Fibroblast of lung (primary cell): ENCODE results near the gene SLC9A8. TPM values are rescaled to one million over a fixed set of nuclear protein-coding genes. Genes with fewer than 3 reads are reported as not detected.

Experiments
- DNase-seq, 2 donors: peaks; one replicate each; pipeline versions ENCODE4 v3.0.0 to v3.0.0-alpha.2; 2010; ENCODE audit warnings: low read depth in 2 of 2
- H2AFZ ChIP-seq: 2 replicates; pipeline ENCODE4 v1.5.1; 2012; ENCODE audit warnings: low read length, control low read depth, inconsistent platforms
- H3K27ac ChIP-seq: 2 replicates; pipeline ENCODE4 v1.5.1; 2011; ENCODE audit warnings: low read length, control low read depth; ENCODE audit not compliant: insufficient read depth
- H3K27me3 ChIP-seq: 2 replicates; pipeline ENCODE4 v1.5.1; 2011; ENCODE audit warnings: mild to moderate bottlenecking, low read length; ENCODE audit not compliant: control insufficient read depth, insufficient read depth
- H3K36me3 ChIP-seq: 2 replicates; pipeline ENCODE4 v1.5.1; 2011; ENCODE audit warnings: low read length; ENCODE audit not compliant: control insufficient read depth, insufficient read depth
- H3K4me1 ChIP-seq: 2 replicates; pipeline ENCODE4 v1.5.1; 2011; ENCODE audit warnings: low read length; ENCODE audit not compliant: control insufficient read depth, insufficient read depth; ENCODE audit errors: extremely low read depth
- H3K4me2 ChIP-seq: 2 replicates; pipeline ENCODE4 v1.5.1; 2011; ENCODE audit warnings: low read length, control low read depth; ENCODE audit not compliant: insufficient read depth; ENCODE audit errors: extremely low read depth
- H3K4me3 ChIP-seq, 4 experiments: fragments of 200-600 bp in 1 of 4; sonication (generic) in 1 of 4; replicated peaks in 1 of 4; 2 replicates each; pipeline ENCODE4 v1.5.1; 2011 to 2016; ENCODE audit warnings: low read length in 4 of 4, low read depth in 3 of 4, mild to moderate bottlenecking in 3 of 4, control low read depth in 2 of 4, inconsistent platforms in 1 of 4, mixed read lengths in 1 of 4; ENCODE audit not compliant: insufficient read depth in 1 of 4; ENCODE audit errors: control extremely low read depth in 1 of 4
- H3K79me2 ChIP-seq: 2 replicates; pipeline ENCODE4 v1.5.1; 2012; ENCODE audit warnings: mild to moderate bottlenecking, low read length, inconsistent platforms; ENCODE audit not compliant: control insufficient read depth, insufficient read depth
- H3K9ac ChIP-seq: 2 replicates; pipeline ENCODE4 v1.5.1; 2011; ENCODE audit warnings: mild to moderate bottlenecking, low read length, control low read depth; ENCODE audit not compliant: insufficient read depth
- H3K9me3 ChIP-seq: 2 replicates; pipeline ENCODE4 v1.5.1; 2012; ENCODE audit warnings: low read depth, low read length; ENCODE audit not compliant: control insufficient read depth, insufficient read depth
- H4K20me1 ChIP-seq: 2 replicates; pipeline ENCODE4 v1.5.1; 2011; ENCODE audit warnings: low read length; ENCODE audit not compliant: control insufficient read depth, insufficient read depth; ENCODE audit errors: extremely low read depth
- CTCF ChIP-seq, 2 donors: IDR thresholded peaks in 1 of 2; conservative IDR thresholded peaks in 1 of 2; 1 replicate in 1 of 2; 2 replicates in 1 of 2; pipeline ENCODE4 v1.5.1; 2011 to 2012; ENCODE audit warnings: low read length in 2 of 2, control low read depth in 1 of 2, inconsistent platforms in 1 of 2, low read depth in 1 of 2, mild to moderate bottlenecking in 1 of 2
- EZH2 ChIP-seq: IDR thresholded peaks from 2 replicates; pipeline ENCODE4 v1.5.1; 2012; ENCODE audit warnings: low read length, control low read depth, mild to moderate bottlenecking; ENCODE audit errors: missing control alignments
- polyA plus RNA-seq, 2 donors: library from polyadenylated mRNA; depleted of rRNA in 1 of 2; stranded (reverse) in 1 of 2; unstranded in 1 of 2; fragments of >200 nt; gene quantifications; 2 replicates each; pipeline ENCODE4 v1.2.1, GENCODE V29; 2011 to 2012; ENCODE audit warnings: missing spikeins in 1 of 2
- total RNA-seq: library from RNA; depleted of rRNA; stranded (reverse); fragments of >200 nt; gene quantifications from 2 replicates; pipeline ENCODE4 v1.2.1, GENCODE V29; 2014

SLC9A8 gene
- total and polyA plus RNA-seq, 2 donors (not counting 1 experiment from before 2014, with no cell fraction given), result 2.4 to 15.5 TPM

- Histone ChIP-seq H3K4me3 (peak overlapping the region; percentile 48 to 96 (median 82)), H3K36me3 (no peaks in the 10 kb centered on the region), H4K20me1 (no peaks in the 10 kb centered on the region), H3K4me1 (peaks cover 4% of the 10 kb centered on the region), H2AFZ (peak overlapping the region; percentile 26), H3K4me2 (peak overlapping the region; percentile 80), H3K9ac (peak overlapping the region; percentile 100), H3K27me3 (no peaks in the 10 kb centered on the region), H3K27ac (peak overlapping the region; percentile 100), H3K79me2 (peaks cover 34% of the 10 kb centered on the region), H3K9me3 (no peaks in the 10 kb centered on the region)
- TF ChIP-seq CTCF (conservative IDR thresholded peaks at IDR 0.05 in 1 of 2, IDR thresholded peaks at IDR 0.05 in 1 of 2; ENCODE audit: low read depth in 1 of 2, low read length in 2 of 2) (no peak), EZH2 (no peak)
- DNase-seq, result peak in 1 of 2 donors; percentile 32
Observed at GRCh38 chr20:49916146-49917002, 103.7 kb downstream of the SLC9A8 start.

- Histone ChIP-seq H3K4me2 (no peak overlapping the region), H3K9me3 (no peaks in the 10 kb centered on the region), H3K9ac (no peak overlapping the region), H2AFZ (no peak overlapping the region), H3K27ac (no peak overlapping the region), H4K20me1 (no peaks in the 10 kb centered on the region), H3K27me3 (no peaks in the 10 kb centered on the region), H3K4me1 (peaks cover 4% of the 10 kb centered on the region), H3K36me3 (no peaks in the 10 kb centered on the region), H3K4me3 (no peak overlapping the region), H3K79me2 (peaks cover 17% of the 10 kb centered on the region)
- TF ChIP-seq CTCF (conservative IDR thresholded peaks at IDR 0.05 in 1 of 2, IDR thresholded peaks at IDR 0.05 in 1 of 2; ENCODE audit: low read depth in 1 of 2, low read length in 2 of 2) (no peak), EZH2 (no peak)
- DNase-seq, result no peak
Observed at GRCh38 chr20:49918446-49918845, 105.8 kb downstream of the SLC9A8 start.

- no peak overlapping the region for H3K9ac ChIP-seq
- no peaks in the 10 kb centered on the region for H3K36me3 ChIP-seq
- H2AFZ ChIP-seq, result no peak overlapping the region
- no peak overlapping the region for H3K27ac ChIP-seq
- peaks cover 4% of the 10 kb centered on the region for H3K4me1 ChIP-seq
- no peaks in the 10 kb centered on the region for H4K20me1 ChIP-seq
- H3K4me2 ChIP-seq, result no peak overlapping the region
- H3K27me3 ChIP-seq, result no peaks in the 10 kb centered on the region
- no peak for TF ChIP-seq EZH2
- TF ChIP-seq CTCF (conservative IDR thresholded peaks at IDR 0.05 in 1 of 2, IDR thresholded peaks at IDR 0.05 in 1 of 2; ENCODE audit: low read depth in 1 of 2, low read length in 2 of 2), result no peak
- no peak for DNase-seq
- H3K79me2 ChIP-seq, result peaks cover 12% of the 10 kb centered on the region
- no peaks in the 10 kb centered on the region for H3K9me3 ChIP-seq
- no peak overlapping the region for H3K4me3 ChIP-seq
Observed at GRCh38 chr20:49919009-49919408, 106.4 kb downstream of the SLC9A8 start.
